GM12878 (cell line): ENCODE measurements around the gene PTPN14. TPM values are rescaled to one million over a fixed set of nuclear protein-coding genes. Genes with fewer than 3 reads are reported as not detected.

Source experiments
- ATAC-seq: fragments of 200-7000 bp; cut with Tn5 transposase; 3 replicates; pipeline ENCODE4 v1.9.1; 2020; ENCODE audit warnings: mild to moderate bottlenecking, moderate library complexity
- BruUV-seq: library from RNA; stranded (reverse); fragments of 400-500 nt; replicated peaks from 2 replicates; lab custom pipeline; 2021; lab: Mats Ljungman, UMichigan
- CTCF ChIA-PET: fragments of 300-600 bp; sonication (Branson Sonifier 250); formaldehyde crosslinking; extraction: SDS; loops from one replicate; lab custom pipeline; 2021; ENCODE audit warnings: inconsistent platforms; lab: Yijun Ruan, JAX
- POLR2A ChIA-PET: fragments of 350-600 bp; formaldehyde crosslinking; extraction: SDS; loops from one replicate; lab custom pipeline; 2021; ENCODE audit warnings: inconsistent platforms; lab: Charles Lee
- RAD21 ChIA-PET: fragments of 300-600 bp; sonication (Branson Sonifier 250); formaldehyde crosslinking; loops from one replicate; lab custom pipeline; 2023; ENCODE audit warnings: antibody characterized with exemption; ENCODE audit not compliant: unreplicated experiment; lab: Charles Lee
- SMC1A ChIA-PET: fragments of 300-600 bp; sonication (Branson Sonifier 250); formaldehyde crosslinking; loops from one replicate; lab custom pipeline; 2023; ENCODE audit not compliant: unreplicated experiment, uncharacterized antibody; lab: Charles Lee
- DNase-seq: peaks from one replicate; pipeline ENCODE4 v3.0.0-alpha.2; 2011; ENCODE audit warnings: low read depth, low spot score
- FAIRE-seq: peaks from 3 replicates; lab custom pipeline; 2011; peaks lifted over from hg19 to GRCh38; lab: Jason Lieb, UNC
- H2AFZ ChIP-seq: 2 replicates; pipeline ENCODE4 v1.6.0; 2011; ENCODE audit warnings: low read depth, low read length, control low read depth; ENCODE audit not compliant: control insufficient read depth
- H3K27ac ChIP-seq: 2 replicates; pipeline ENCODE4 v1.5.1; 2011; ENCODE audit warnings: control low read depth; ENCODE audit not compliant: control insufficient read depth, insufficient read depth
- H3K27me3 ChIP-seq, 2 experiments: replicated peaks in 1 of 2; 2 replicates each; pipeline versions ENCODE4 v1.6.0 to v1.6.1; 2011; ENCODE audit warnings: low read length in 1 of 2; ENCODE audit not compliant: control insufficient read depth in 2 of 2, insufficient read depth in 2 of 2
- H3K36me3 ChIP-seq, 2 experiments: 2 replicates each; pipeline ENCODE4 v1.5.1; 2011; ENCODE audit warnings: low read length in 1 of 2; ENCODE audit not compliant: control insufficient read depth in 2 of 2, insufficient read depth in 2 of 2
- H3K4me1 ChIP-seq: 2 replicates; pipeline ENCODE4 v1.6.1; 2011; ENCODE audit warnings: mild to moderate bottlenecking, low read length, moderate library complexity, mixed read lengths; ENCODE audit not compliant: control insufficient read depth, insufficient read depth
- H3K4me2 ChIP-seq: 2 replicates; pipeline ENCODE4 v1.6.0; 2011; ENCODE audit warnings: control low read depth; ENCODE audit not compliant: control insufficient read depth, insufficient read depth
- H3K4me3 ChIP-seq: fragments of 200-600 bp; sonication (generic); 2 replicates; pipeline ENCODE4 v1.5.1; 2016
- H3K79me2 ChIP-seq: 2 replicates; pipeline ENCODE4 v1.6.0; 2011; ENCODE audit warnings: low read length; ENCODE audit not compliant: control insufficient read depth, insufficient read depth
- H3K9ac ChIP-seq: 2 replicates; pipeline ENCODE4 v1.8.0; 2011; ENCODE audit warnings: low read length, control low read depth, mixed read lengths; ENCODE audit not compliant: control insufficient read depth, insufficient read depth
- H3K9me3 ChIP-seq: replicated peaks from 3 replicates; pipeline ENCODE4 v1.5.1; 2011; ENCODE audit warnings: mild to moderate bottlenecking, low read length; ENCODE audit not compliant: control insufficient read depth, insufficient read depth
- H4K20me1 ChIP-seq: 2 replicates; pipeline ENCODE4 v1.6.0; 2011; ENCODE audit not compliant: control insufficient read depth, insufficient read depth
- CHD4 ChIP-seq: fragments of 200-600 bp; sonication (generic); IDR thresholded peaks from 2 replicates; pipeline ENCODE4 v1.6.1; 2016; ENCODE audit warnings: mild to moderate bottlenecking
- KAT2A ChIP-seq: conservative IDR thresholded peaks from 2 replicates; pipeline ENCODE4 v1.6.1; 2011; ENCODE audit warnings: low read depth, low read length; ENCODE audit not compliant: control insufficient read depth
- MYB ChIP-seq: fragments of 150-350 bp; IDR thresholded peaks from 2 replicates; pipeline ENCODE4 v1.6.1; 2014; ENCODE audit warnings: mild to moderate bottlenecking, low read depth, low read length, borderline replicate concordance
- NRF1 ChIP-seq: conservative IDR thresholded peaks from 2 replicates; pipeline ENCODE4 v1.6.1; 2011; ENCODE audit warnings: mild to moderate bottlenecking, low read depth, low read length, improper control_type of control experiment
- PML ChIP-seq: IDR thresholded peaks from 2 replicates; pipeline ENCODE4 v1.6.1; 2012; ENCODE audit warnings: low read length, inconsistent platforms
- WGBS: methylation state at CpG from one replicate; pipeline ENCODE4 v1.1.6; 2016; ENCODE audit warnings: low lambda C conversion rate; ENCODE audit not compliant: insufficient replicate concordance, insufficient coverage; ENCODE audit errors: missing lambda C conversion rate; 5-methylcytosine and 5-hydroxymethylcytosine counted together
- in situ Hi-C: fragments of 300-500 bp; cut with MboI; formaldehyde crosslinking; loops from 9 replicates; pipeline ENCODE4 v1.14.3; 2018; ENCODE audit warnings: mixed read lengths
- intact Hi-C: fragments of 100-400 bp; cut with micrococcal nuclease; formaldehyde crosslinking; loops from one replicate; pipeline ENCODE4 v1.14.2; 2022; ENCODE audit not compliant: unreplicated experiment
- polyA plus RNA-seq, 11 experiments: library from polyadenylated mRNA; depleted of rRNA in 4 of 11; unstranded in 6 of 11; stranded (reverse) in 5 of 11; fragments of >200 nt; fragmentation: Nextera tagmentation in 4 of 11; fragmentation: Illumina TruSeq in 1 of 11; extraction: Ambion mirVana in 4 of 11; extraction: Trizol in 1 of 11; gene quantifications; 1 replicate in 1 of 11; 2 replicates in 10 of 11; pipeline versions ENCODE4 v1.2.1 to v1.2.3, GENCODE V29; 2011 to 2016; ENCODE audit warnings: inconsistent platforms in 2 of 11, missing spikeins in 2 of 11, low read depth in 1 of 11
- total RNA-seq, 4 experiments: library from RNA; depleted of rRNA in 3 of 4; stranded (reverse); fragments of >200 nt in 3 of 4; fragmentation: Illumina TruSeq in 1 of 4; extraction: Trizol in 1 of 4; gene quantifications; 2 replicates each; pipeline versions ENCODE4 v1.2.1 to v1.2.3, GENCODE V29; 2013 to 2021
- TF ChIP-seq, protein P1 (sequence below): IDR thresholded peaks from 2 replicates; pipeline ENCODE4 v1.6.1; 2012; ENCODE audit warnings: low read depth, low read length, improper control_type of control experiment

Gene PTPN14
- total and polyA plus RNA-seq, 10 of the 15 experiments (the other 5 are each of a cell fraction or from before 2014, with no cell fraction given) = 0.05 to 5.1 (median 0.44) TPM

DNA sequence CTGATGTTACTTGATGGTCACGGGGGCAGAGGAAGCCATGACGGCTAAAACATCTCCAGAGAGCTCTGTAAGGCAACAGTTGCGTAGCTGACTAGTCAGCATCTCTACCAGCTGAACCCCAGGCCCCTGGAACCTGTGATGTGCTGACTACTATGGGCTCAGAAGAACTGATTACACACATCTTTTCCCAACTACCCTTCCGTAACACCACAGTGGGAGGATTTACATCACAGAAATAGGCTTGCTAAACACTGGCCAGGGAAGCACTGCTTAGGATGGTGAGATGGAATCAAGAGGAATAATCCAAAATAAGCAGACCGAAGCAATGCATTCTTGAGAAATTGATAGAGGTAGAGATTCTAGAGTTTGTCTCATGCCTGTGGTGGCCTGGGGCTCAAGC, 148.0 kb downstream of the PTPN14 start:
- intact Hi-C loops (no loop called here), in situ Hi-C loops (no loop called here)
- no peak for FAIRE-seq
- Histone ChIP-seq H2AFZ (no peak overlapping the region), H4K20me1 (no peaks in the 10 kb centered on the region), H3K4me1 (no peaks in the 10 kb centered on the region), H3K9ac (no peak overlapping the region), H3K27ac (no peak overlapping the region), H3K79me2 (no peaks in the 10 kb centered on the region), H3K36me3 (no peaks in the 10 kb centered on the region), H3K9me3 (no peaks in the 10 kb centered on the region), H3K4me3 (no peak overlapping the region), H3K27me3 (no peaks in the 10 kb centered on the region), H3K4me2 (no peak overlapping the region)
- CTCF ChIA-PET = interaction anchor here (0.8 to 2.8 kb wide), 12 partner anchors 10 to 183 kb away, joined by 3 to 11 read pairs (median 3); no protein-coding TSS in a partner anchor
- DNase-seq = no peak
- TF ChIP-seq NRF1 (no peak), KAT2A (no peak), CHD4 (no peak), MYB (no peak), PML (no peak)
- TF ChIP-seq, protein P1, sequence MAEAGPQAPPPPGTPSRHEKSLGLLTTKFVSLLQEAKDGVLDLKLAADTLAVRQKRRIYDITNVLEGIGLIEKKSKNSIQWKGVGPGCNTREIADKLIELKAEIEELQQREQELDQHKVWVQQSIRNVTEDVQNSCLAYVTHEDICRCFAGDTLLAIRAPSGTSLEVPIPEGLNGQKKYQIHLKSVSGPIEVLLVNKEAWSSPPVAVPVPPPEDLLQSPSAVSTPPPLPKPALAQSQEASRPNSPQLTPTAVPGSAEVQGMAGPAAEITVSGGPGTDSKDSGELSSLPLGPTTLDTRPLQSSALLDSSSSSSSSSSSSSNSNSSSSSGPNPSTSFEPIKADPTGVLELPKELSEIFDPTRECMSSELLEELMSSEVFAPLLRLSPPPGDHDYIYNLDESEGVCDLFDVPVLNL = no peak
- BruUV-seq = no TSS peak
- ATAC-seq = no peak
- RAD21 ChIA-PET = interaction anchor here (1.1 to 2.3 kb wide), 15 partner anchors 9 to 182 kb away, joined by 3 to 23 read pairs (median 6); no protein-coding TSS in a partner anchor
- POLR2A ChIA-PET = interaction anchor here (1.0 to 2.0 kb wide), 3 partner anchors 15 to 124 kb away, joined by 3 to 8 read pairs (median 6); no protein-coding TSS in a partner anchor
- WGBS = 89% methylated on average over 5 of the region's 5 CpGs
- SMC1A ChIA-PET = interaction anchor here (0.6 to 3.7 kb wide), 23 partner anchors 11 to 181 kb away, joined by 3 to 35 read pairs (median 4); no protein-coding TSS in a partner anchor
